ENCODE measurements around the gene C1QTNF5.

C1QTNF5 gene

GRCh38 chr11:119338318-119338890, 2.3 kb downstream of the C1QTNF5 start:
- DNase-seq (ENCODE audit: low read depth in 2 of 2) = peak; percentile 37 to 52

GRCh38 chr11:119337581-119338317, 2.9 kb downstream of the C1QTNF5 start:
- no peak for DNase-seq (ENCODE audit: low read depth in 2 of 2)

GRCh38 chr11:119336744-119337469, 3.8 kb downstream of the C1QTNF5 start:
- no peak for DNase-seq (ENCODE audit: low read depth in 2 of 2)

- DNase-seq (ENCODE audit: low read depth in 2 of 2) = no peak
Measured at GRCh38 chr11:119335655-119336543, 4.8 kb downstream of the C1QTNF5 start.

- DNase-seq (ENCODE audit: low read depth in 2 of 2) = no peak
Measured at GRCh38 chr11:119335091-119335654, 5.5 kb downstream of the C1QTNF5 start.

- DNase-seq (ENCODE audit: low read depth in 2 of 2) = peak; percentile 80 to 84
Measured at GRCh38 chr11:119334174-119334930, 6.3 kb downstream of the C1QTNF5 start, which contains the start of gene RNF26. TSS of gene RNF26 (plus strand) at chr11:119334527. CDS start at chr11:119335123, 596 bp downstream.

- no peak for DNase-seq (ENCODE audit: low read depth in 2 of 2)
Measured at GRCh38 chr11:119332111-119332765, 8.4 kb downstream of the C1QTNF5 start.

GRCh38 chr11:119330237-119330636, 10.4 kb downstream of the C1QTNF5 start:
- DNase-seq (ENCODE audit: low read depth in 2 of 2) = no peak

GRCh38 chr11:119329320-119329719, 11.4 kb downstream of the C1QTNF5 start:
- no peak for DNase-seq (ENCODE audit: low read depth in 2 of 2)

GRCh38 chr11:119324189-119324588, 16.5 kb downstream of the C1QTNF5 start:
- no peak for DNase-seq (ENCODE audit: low read depth in 2 of 2)

GRCh38 chr11:119323532-119324033, 17.1 kb downstream of the C1QTNF5 start:
- DNase-seq (ENCODE audit: low read depth in 2 of 2) = peak; percentile 49 to 71

- DNase-seq (ENCODE audit: low read depth in 2 of 2) = no peak
Measured at GRCh38 chr11:119322921-119323531, 17.7 kb downstream of the C1QTNF5 start.

GRCh38 chr11:119322360-119322739, 18.3 kb downstream of the C1QTNF5 start:
- no peak for DNase-seq (ENCODE audit: low read depth in 2 of 2)

- DNase-seq (ENCODE audit: low read depth in 2 of 2) = no peak
Measured at GRCh38 chr11:119320776-119321524, 19.7 kb downstream of the C1QTNF5 start.

- no peak for DNase-seq (ENCODE audit: low read depth in 2 of 2)
Measured at GRCh38 chr11:119320240-119320775, 20.4 kb downstream of the C1QTNF5 start.

- DNase-seq (ENCODE audit: low read depth in 2 of 2) = no peak
Measured at GRCh38 chr11:119319700-119320239, 20.9 kb downstream of the C1QTNF5 start.

- DNase-seq (ENCODE audit: low read depth in 2 of 2) = no peak
Measured at GRCh38 chr11:119319136-119319699, 21.5 kb downstream of the C1QTNF5 start.
